Measurements from ENCODE around the gene AP1S1. TPM values are rescaled to one million over a fixed set of nuclear protein-coding genes. Genes with fewer than 3 reads are reported as not detected.

AP1S1 gene
- total RNA-seq, 1 donor from 2014 or later, result 50.4 TPM

DNA sequence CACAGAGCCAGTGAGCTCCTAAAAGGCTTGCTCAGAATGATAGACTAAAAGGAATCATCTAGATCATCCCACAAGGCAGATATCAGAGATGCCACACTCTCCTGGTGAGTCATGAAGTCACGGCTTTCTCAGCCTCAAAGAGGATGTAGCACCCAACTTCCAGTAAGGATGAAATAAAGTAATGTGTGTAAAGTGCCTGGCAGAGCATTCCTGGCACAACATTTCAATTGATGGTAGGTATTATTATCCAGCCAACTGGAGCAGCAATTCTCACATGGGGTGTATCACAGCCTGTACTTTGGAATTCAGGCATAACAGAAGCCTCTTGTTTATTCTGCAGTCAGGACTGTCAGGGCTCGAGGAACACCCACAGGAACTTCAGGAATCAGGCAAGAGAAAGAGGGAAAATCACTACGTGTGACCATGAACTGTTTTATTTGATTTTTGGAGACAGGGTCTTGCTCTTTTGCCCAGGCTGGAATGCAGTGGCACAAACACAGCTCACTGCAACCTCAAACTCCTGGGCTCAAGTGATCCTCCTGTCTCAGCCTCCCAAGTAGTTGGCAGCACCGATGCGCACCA lies 31.1 kb downstream of the AP1S1 start:
- no peak for DNase-seq
- no peak overlapping the region for H3K27ac Mint-ChIP-seq (ENCODE audit: unreplicated experiment)
- H3K4me1 Mint-ChIP-seq (ENCODE audit: low read depth, unreplicated experiment), result no peaks in the 10 kb centered on the region
- peaks cover 5% of the 10 kb centered on the region for H3K9me3 Mint-ChIP-seq (ENCODE audit: unreplicated experiment)
- H3K27me3 Mint-ChIP-seq (ENCODE audit: unreplicated experiment), result peaks cover 2% of the 10 kb centered on the region
- TF ChIP-seq, protein P1, sequence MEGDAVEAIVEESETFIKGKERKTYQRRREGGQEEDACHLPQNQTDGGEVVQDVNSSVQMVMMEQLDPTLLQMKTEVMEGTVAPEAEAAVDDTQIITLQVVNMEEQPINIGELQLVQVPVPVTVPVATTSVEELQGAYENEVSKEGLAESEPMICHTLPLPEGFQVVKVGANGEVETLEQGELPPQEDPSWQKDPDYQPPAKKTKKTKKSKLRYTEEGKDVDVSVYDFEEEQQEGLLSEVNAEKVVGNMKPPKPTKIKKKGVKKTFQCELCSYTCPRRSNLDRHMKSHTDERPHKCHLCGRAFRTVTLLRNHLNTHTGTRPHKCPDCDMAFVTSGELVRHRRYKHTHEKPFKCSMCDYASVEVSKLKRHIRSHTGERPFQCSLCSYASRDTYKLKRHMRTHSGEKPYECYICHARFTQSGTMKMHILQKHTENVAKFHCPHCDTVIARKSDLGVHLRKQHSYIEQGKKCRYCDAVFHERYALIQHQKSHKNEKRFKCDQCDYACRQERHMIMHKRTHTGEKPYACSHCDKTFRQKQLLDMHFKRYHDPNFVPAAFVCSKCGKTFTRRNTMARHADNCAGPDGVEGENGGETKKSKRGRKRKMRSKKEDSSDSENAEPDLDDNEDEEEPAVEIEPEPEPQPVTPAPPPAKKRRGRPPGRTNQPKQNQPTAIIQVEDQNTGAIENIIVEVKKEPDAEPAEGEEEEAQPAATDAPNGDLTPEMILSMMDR (IDR thresholded peaks at IDR 0.05; ENCODE audit: partially characterized antibody, unreplicated experiment), result no peak
- H3K4me3 Mint-ChIP-seq (ENCODE audit: unreplicated experiment), result no peak overlapping the region
- H3K36me3 Mint-ChIP-seq (ENCODE audit: unreplicated experiment), result no peaks in the 10 kb centered on the region

GRCh38 chr7:101186194-101186593 lies 31.9 kb downstream of the AP1S1 start:
- H3K36me3 Mint-ChIP-seq (ENCODE audit: unreplicated experiment), result no peaks in the 10 kb centered on the region
- H3K4me1 Mint-ChIP-seq (ENCODE audit: low read depth, unreplicated experiment), result no peaks in the 10 kb centered on the region
- peaks cover 5% of the 10 kb centered on the region for H3K9me3 Mint-ChIP-seq (ENCODE audit: unreplicated experiment)
- DNase-seq, result no peak
- H3K27ac Mint-ChIP-seq (ENCODE audit: unreplicated experiment), result no peak overlapping the region
- TF ChIP-seq, protein P1 (IDR thresholded peaks at IDR 0.05; ENCODE audit: partially characterized antibody, unreplicated experiment), result no peak
- H3K4me3 Mint-ChIP-seq (ENCODE audit: unreplicated experiment), result no peak overlapping the region
- peaks cover 2% of the 10 kb centered on the region for H3K27me3 Mint-ChIP-seq (ENCODE audit: unreplicated experiment)

DNA sequence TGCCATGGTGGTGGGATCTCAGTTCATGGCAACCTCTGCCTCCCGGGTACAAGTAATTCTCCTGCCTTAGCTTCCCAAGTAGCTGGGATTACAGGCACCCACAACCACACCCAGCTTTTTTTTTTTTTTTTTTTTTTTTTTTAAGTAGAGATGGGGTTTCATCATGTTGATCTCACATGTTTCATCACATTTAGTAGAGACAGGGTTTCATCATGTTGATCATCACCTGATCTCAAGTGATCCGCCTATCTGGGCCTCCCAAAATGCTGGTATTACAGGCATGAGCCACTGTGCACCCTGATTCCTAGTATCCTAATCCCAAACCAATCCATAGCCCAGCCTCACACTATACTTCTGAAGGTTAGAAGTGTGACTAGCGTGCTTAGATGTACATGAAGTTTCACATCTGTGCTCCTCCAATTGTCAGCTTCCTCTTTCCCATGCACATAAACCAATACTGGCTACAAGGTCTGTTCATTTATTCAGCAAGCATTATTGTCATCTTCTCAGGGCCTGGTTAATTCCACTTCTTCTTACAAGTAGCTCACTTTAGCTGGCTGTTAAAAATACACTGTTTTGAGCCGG lies 32.7 kb downstream of the AP1S1 start:
- TF ChIP-seq, protein P1 (IDR thresholded peaks at IDR 0.05; ENCODE audit: partially characterized antibody, unreplicated experiment), result no peak
- no peaks in the 10 kb centered on the region for H3K36me3 Mint-ChIP-seq (ENCODE audit: unreplicated experiment)
- H3K9me3 Mint-ChIP-seq (ENCODE audit: unreplicated experiment), result peaks cover 5% of the 10 kb centered on the region
- peaks cover 2% of the 10 kb centered on the region for H3K27me3 Mint-ChIP-seq (ENCODE audit: unreplicated experiment)
- H3K4me1 Mint-ChIP-seq (ENCODE audit: low read depth, unreplicated experiment), result no peaks in the 10 kb centered on the region
- H3K27ac Mint-ChIP-seq (ENCODE audit: unreplicated experiment), result no peak overlapping the region
- no peak for DNase-seq
- no peak overlapping the region for H3K4me3 Mint-ChIP-seq (ENCODE audit: unreplicated experiment)

- no peaks in the 10 kb centered on the region for H3K4me1 Mint-ChIP-seq (ENCODE audit: low read depth, unreplicated experiment)
- no peaks in the 10 kb centered on the region for H3K36me3 Mint-ChIP-seq (ENCODE audit: unreplicated experiment)
- TF ChIP-seq, protein P1 (IDR thresholded peaks at IDR 0.05; ENCODE audit: partially characterized antibody, unreplicated experiment), result no peak
- no peak overlapping the region for H3K27ac Mint-ChIP-seq (ENCODE audit: unreplicated experiment)
- no peak overlapping the region for H3K4me3 Mint-ChIP-seq (ENCODE audit: unreplicated experiment)
- DNase-seq, result no peak
- H3K9me3 Mint-ChIP-seq (ENCODE audit: unreplicated experiment), result peaks cover 2% of the 10 kb centered on the region
- H3K27me3 Mint-ChIP-seq (ENCODE audit: unreplicated experiment), result peaks cover 2% of the 10 kb centered on the region
Measured at GRCh38 chr7:101189109-101189508, 34.8 kb downstream of the AP1S1 start.

GRCh38 chr7:101195884-101196283 lies 41.6 kb downstream of the AP1S1 start:
- TF ChIP-seq, protein P1 (IDR thresholded peaks at IDR 0.05; ENCODE audit: partially characterized antibody, unreplicated experiment), result no peak

More at GRCh38 chr7:101195884-101196283, 41.6 kb downstream of the AP1S1 start:
- peaks cover 1% of the 10 kb centered on the region for H3K9me3 Mint-ChIP-seq (ENCODE audit: unreplicated experiment)
- H3K4me1 Mint-ChIP-seq (ENCODE audit: low read depth, unreplicated experiment), result no peaks in the 10 kb centered on the region
- no peak overlapping the region for H3K27ac Mint-ChIP-seq (ENCODE audit: unreplicated experiment)
- H3K4me3 Mint-ChIP-seq (ENCODE audit: unreplicated experiment), result no peak overlapping the region
- peaks cover 5% of the 10 kb centered on the region for H3K27me3 Mint-ChIP-seq (ENCODE audit: unreplicated experiment)
- DNase-seq, result no peak
- H3K36me3 Mint-ChIP-seq (ENCODE audit: unreplicated experiment), result no peaks in the 10 kb centered on the region
